ENCODE measurements around the gene SCEL.

SCEL gene

GRCh38 chr13:77596777-77597176 lies 61.3 kb downstream of the SCEL start (continued):
- TF ChIP-seq KLF17 (tag by site-specific recombination; IDR thresholded peaks at IDR 0.05) (no peak), ZNF24 (tag by site-specific recombination; IDR thresholded peaks at IDR 0.05) (no peak), ZNF174 (tag by site-specific recombination; IDR thresholded peaks at IDR 0.05) (no peak)

GRCh38 chr13:77599351-77599750 lies 63.8 kb downstream of the SCEL start:
- POLR2A ChIA-PET = no interaction called here
- CTCF ChIA-PET = no interaction called here
- Histone ChIP-seq H3K27ac (ENCODE audit: extremely low read depth, low read depth, low read length) (no peak overlapping the region), H3K4me3 (ENCODE audit: low read depth, low read length) (no peak overlapping the region), H3K9me3 (ENCODE audit: control insufficient read depth, insufficient read depth, low read depth, low read length) (no peaks in the 10 kb centered on the region), H3K4me1 (ENCODE audit: control insufficient read depth, insufficient read depth, low read length) (no peaks in the 10 kb centered on the region), H3K36me3 (ENCODE audit: control insufficient read depth in 2 of 2, insufficient read depth in 1 of 2, low read length in 2 of 2) (no peaks in the 10 kb centered on the region)
- no peak for TF ChIP-seq ZNF202 (tag by site-specific recombination; IDR thresholded peaks at IDR 0.05; ENCODE audit: borderline replicate concordance)
- no peak for TF ChIP-seq ZNF366 (tag by site-specific recombination; conservative IDR thresholded peaks at IDR 0.05)
- TF ChIP-seq ZNF660 (tag by site-specific recombination; IDR thresholded peaks at IDR 0.05) = no peak
- no peak for TF ChIP-seq ZNF26 (tag by site-specific recombination; IDR thresholded peaks at IDR 0.05)

GRCh38 chr13:77600701-77601100 lies 65.2 kb downstream of the SCEL start:
- CTCF ChIA-PET = interaction anchor here (0.6 kb wide), 1 partner anchor 856 kb away, joined by 4 read pairs; no protein-coding TSS in a partner anchor
- no peaks in the 10 kb centered on the region for H3K36me3 ChIP-seq (ENCODE audit: control insufficient read depth in 2 of 2, insufficient read depth in 1 of 2, low read length in 2 of 2)
- POLR2A ChIA-PET = interaction anchor here (0.6 kb wide), 1 partner anchor 9 kb away, joined by 3 read pairs; no protein-coding TSS in a partner anchor
- no peak overlapping the region for H3K4me3 ChIP-seq (ENCODE audit: low read depth, low read length)
- H3K9me3 ChIP-seq (ENCODE audit: control insufficient read depth, insufficient read depth, low read depth, low read length) = no peaks in the 10 kb centered on the region
- H3K27ac ChIP-seq (ENCODE audit: extremely low read depth, low read depth, low read length) = no peak overlapping the region
- no peaks in the 10 kb centered on the region for H3K4me1 ChIP-seq (ENCODE audit: control insufficient read depth, insufficient read depth, low read length)
- TF ChIP-seq PBX3 (CRISPR knock-in tag; IDR thresholded peaks at IDR 0.05) (no peak), KLF9 (tag by site-specific recombination; IDR thresholded peaks at IDR 0.05; ENCODE audit: low read depth) (no peak), ZNF670 (tag by site-specific recombination; IDR thresholded peaks at IDR 0.05; ENCODE audit: low read depth) (no peak), FEZF1 (tag by site-specific recombination; IDR thresholded peaks at IDR 0.05) (no peak), ZFP69B (tag by site-specific recombination; IDR thresholded peaks at IDR 0.05) (no peak), SETDB1 (IDR thresholded peaks at IDR 0.05; ENCODE audit: insufficient read length, low read length) (no peak), KLF1 (tag by site-specific recombination; IDR thresholded peaks at IDR 0.05) (no peak), KLF10 (tag by site-specific recombination; IDR thresholded peaks at IDR 0.05) (no peak), ZBTB44 (tag by site-specific recombination; IDR thresholded peaks at IDR 0.05) (no peak), ZNF777 (tag by site-specific recombination; IDR thresholded peaks at IDR 0.05; ENCODE audit: borderline replicate concordance) (no peak), ZSCAN30 (tag by site-specific recombination; IDR thresholded peaks at IDR 0.05) (no peak), HOXD13 (CRISPR knock-in tag; IDR thresholded peaks at IDR 0.05; ENCODE audit: borderline replicate concordance) (no peak), ZNF433 (tag by site-specific recombination; IDR thresholded peaks at IDR 0.05; ENCODE audit: low read depth) (no peak), ZSCAN5A (tag by site-specific recombination; IDR thresholded peaks at IDR 0.05) (no peak), ZBTB20 (tag by site-specific recombination; IDR thresholded peaks at IDR 0.05) (no peak), KLF8 (tag by site-specific recombination; IDR thresholded peaks at IDR 0.05) (no peak), ZNF473 (tag by site-specific recombination; IDR thresholded peaks at IDR 0.05) (no peak), MEIS1 (CRISPR knock-in tag; IDR thresholded peaks at IDR 0.05; ENCODE audit: borderline replicate concordance) (no peak)
